ENCODE results near the gene HRCT1.

The HRCT1 gene

DNA sequence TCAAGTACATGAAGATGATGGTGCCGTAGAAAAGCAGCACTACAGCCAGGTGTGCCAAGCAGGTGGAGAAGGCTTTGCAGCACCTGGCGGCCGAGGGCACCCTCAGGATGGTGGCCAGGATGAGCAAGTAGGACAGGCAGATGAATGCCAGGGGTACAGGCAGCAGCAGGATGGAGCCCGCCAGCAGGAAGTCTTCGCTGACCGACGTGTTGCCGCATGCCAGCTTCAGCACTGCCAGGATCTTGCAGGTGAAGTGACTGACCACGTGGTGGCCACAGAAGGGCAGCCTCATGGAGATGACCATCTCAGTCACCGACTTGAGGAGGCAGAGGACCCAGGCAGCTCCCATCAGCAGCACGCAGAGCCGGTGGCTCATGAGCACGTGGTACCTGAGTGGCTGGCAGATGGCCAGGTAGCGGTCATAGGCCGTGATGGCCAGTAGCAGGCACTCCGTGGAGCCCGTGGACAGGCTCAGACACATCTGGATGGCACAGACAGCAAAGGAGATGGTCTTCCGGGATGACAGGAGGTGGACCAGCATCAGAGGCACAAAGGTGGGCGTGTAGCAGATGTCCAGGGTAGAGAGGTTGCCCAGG, 36.3 kb upstream of the HRCT1 start:
- no peak for DNase-seq (ENCODE audit: low spot score)
- Histone ChIP-seq H4K91ac (ENCODE audit: low read depth, low read length, poor library complexity) (peak overlapping the region; percentile 59), H3K79me1 (ENCODE audit: low read depth, low read length) (no peaks in the 10 kb centered on the region), H3K27ac (replicated peaks; ENCODE audit: low read length) (no peak overlapping the region), H2BK15ac (ENCODE audit: low read length) (peak overlapping the region; percentile 39), H3K14ac (ENCODE audit: low read length) (no peak overlapping the region), H3K4me2 (ENCODE audit: insufficient read depth, low read length, poor library complexity, severe bottlenecking) (no peak overlapping the region), H3K27me3 (ENCODE audit: control insufficient read depth in 3 of 3, insufficient read depth in 3 of 3, low read depth in 1 of 3, low read length in 3 of 3) (peaks cover 0 to 2% (median 0%) of the 10 kb centered on the region in 3 experiments), H3K9me3 (replicated peaks in 1 of 2; ENCODE audit: control insufficient read depth in 2 of 2, insufficient read depth in 1 of 2, low read depth in 1 of 2, low read length in 2 of 2) (peaks cover 2 to 4% of the 10 kb centered on the region in 2 donors), H3K36me3 (replicated peaks in 1 of 2; ENCODE audit: control insufficient read depth in 2 of 2, insufficient read depth in 2 of 2, low read length in 2 of 2) (no peaks in the 10 kb centered on the region), H2AK5ac (ENCODE audit: low read depth, low read length) (peak overlapping the region; percentile 43), H3K4me3 (ENCODE audit: low read length in 2 of 2) (peak overlapping the region in 1 of 2 donors; percentile 42), H4K8ac (ENCODE audit: low read depth, low read length) (peak overlapping the region; percentile 86), H2BK5ac (ENCODE audit: low read length) (peak overlapping the region; percentile 31), H3K4me1 (ENCODE audit: control insufficient read depth in 2 of 2, insufficient read depth in 1 of 2, low read depth in 1 of 2, low read length in 2 of 2) (peaks cover 0 to 6% of the 10 kb centered on the region in 2 donors), H3K23ac (ENCODE audit: low read depth, low read length, poor library complexity) (peak overlapping the region; percentile 92), H3K18ac (ENCODE audit: low read length) (peak overlapping the region; percentile 70), H2BK120ac (ENCODE audit: low read depth, low read length) (no peak overlapping the region), H3K4ac (ENCODE audit: low read length) (peak overlapping the region; percentile 87), H2BK12ac (ENCODE audit: low read length) (no peak overlapping the region), H2AFZ (ENCODE audit: low read length) (no peak overlapping the region), H3K9ac (ENCODE audit: low read depth, low read length, poor library complexity) (no peak overlapping the region)
- no CpG with 5 or more reads among the region's 19 CpGs for WGBS, 2 donors (ENCODE audit: extremely low coverage in 2 of 2, insufficient read length in 2 of 2, insufficient replicate concordance in 1 of 2)

DNA sequence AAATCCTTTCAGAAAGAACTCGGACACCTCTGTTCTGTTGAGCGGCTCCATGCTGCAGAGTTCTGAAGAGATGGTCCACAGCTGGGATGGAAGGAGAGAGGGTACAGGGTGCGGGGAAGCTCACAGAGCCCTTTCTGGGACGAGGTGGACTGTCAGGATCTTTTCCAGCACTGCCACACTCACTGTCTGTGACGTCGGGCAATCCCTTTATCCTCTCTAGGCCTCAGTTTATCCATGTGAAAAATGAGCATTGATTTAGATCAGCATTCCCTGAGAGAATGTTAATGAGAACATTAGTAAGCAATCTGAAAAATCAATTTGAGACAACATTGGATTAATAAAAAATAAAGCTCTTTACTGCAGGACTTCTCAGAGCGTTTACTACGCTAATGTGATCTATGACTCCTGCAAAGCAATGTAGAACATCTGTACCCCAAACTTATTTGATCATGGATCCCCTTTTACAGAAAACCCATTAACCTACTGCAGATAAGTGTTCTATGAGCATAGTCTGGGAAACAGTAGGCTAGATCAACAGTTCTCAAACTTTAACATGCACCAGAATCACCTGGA, 35.6 kb upstream of the HRCT1 start, which contains the start of gene OR13J1:
OR13J1 (minus strand) TSS at position 51 of the 573 bp plus-strand sequence; CDS start at position 51, 0 bp downstream.
- Histone ChIP-seq H2AFZ (ENCODE audit: low read length) (no peak within 1 kb of the TSS), H3K9me3 (replicated peaks in 1 of 2; ENCODE audit: control insufficient read depth in 2 of 2, insufficient read depth in 1 of 2, low read depth in 1 of 2, low read length in 2 of 2) (peaks cover 3 to 4% of the 10 kb centered on the region in 2 donors), H2AK5ac (ENCODE audit: low read depth, low read length) (peak within 1 kb of the TSS; percentile 43), H3K9ac (ENCODE audit: low read depth, low read length, poor library complexity) (no peak within 1 kb of the TSS), H3K4me3 (ENCODE audit: low read length in 2 of 2) (peak within 1 kb of the TSS in 1 of 2 donors; percentile 42), H2BK12ac (ENCODE audit: low read length) (no peak within 1 kb of the TSS), H4K8ac (ENCODE audit: low read depth, low read length) (peak within 1 kb of the TSS; percentile 86), H2BK15ac (ENCODE audit: low read length) (peak within 1 kb of the TSS; percentile 39), H3K4me1 (ENCODE audit: control insufficient read depth in 2 of 2, insufficient read depth in 1 of 2, low read depth in 1 of 2, low read length in 2 of 2) (peaks cover 0 to 6% of the 10 kb centered on the region in 2 donors), H3K4me2 (ENCODE audit: insufficient read depth, low read length, poor library complexity, severe bottlenecking) (no peak within 1 kb of the TSS), H2BK5ac (ENCODE audit: low read length) (peak within 1 kb of the TSS; percentile 31), H3K27me3 (ENCODE audit: control insufficient read depth in 3 of 3, insufficient read depth in 3 of 3, low read depth in 1 of 3, low read length in 3 of 3) (peaks cover 0 to 2% (median 0%) of the 10 kb centered on the region in 3 experiments), H2BK120ac (ENCODE audit: low read depth, low read length) (no peak within 1 kb of the TSS), H3K27ac (replicated peaks; ENCODE audit: low read length) (no peak within 1 kb of the TSS), H3K4ac (ENCODE audit: low read length) (peak within 1 kb of the TSS; percentile 87), H3K14ac (ENCODE audit: low read length) (no peak within 1 kb of the TSS), H4K91ac (ENCODE audit: low read depth, low read length, poor library complexity) (peak within 1 kb of the TSS; percentile 59), H3K36me3 (replicated peaks in 1 of 2; ENCODE audit: control insufficient read depth in 2 of 2, insufficient read depth in 2 of 2, low read length in 2 of 2) (no peaks in the 10 kb centered on the region), H3K79me1 (ENCODE audit: low read depth, low read length) (no peaks in the 10 kb centered on the region), H3K18ac (ENCODE audit: low read length) (peak within 1 kb of the TSS; percentile 70), H3K23ac (ENCODE audit: low read depth, low read length, poor library complexity) (peak within 1 kb of the TSS; percentile 92)
- WGBS, 2 donors (ENCODE audit: extremely low coverage in 2 of 2, insufficient read length in 2 of 2, insufficient replicate concordance in 1 of 2) = no CpG with 5 or more reads among the region's 8 CpGs
- no peak for DNase-seq (ENCODE audit: low spot score)

DNA sequence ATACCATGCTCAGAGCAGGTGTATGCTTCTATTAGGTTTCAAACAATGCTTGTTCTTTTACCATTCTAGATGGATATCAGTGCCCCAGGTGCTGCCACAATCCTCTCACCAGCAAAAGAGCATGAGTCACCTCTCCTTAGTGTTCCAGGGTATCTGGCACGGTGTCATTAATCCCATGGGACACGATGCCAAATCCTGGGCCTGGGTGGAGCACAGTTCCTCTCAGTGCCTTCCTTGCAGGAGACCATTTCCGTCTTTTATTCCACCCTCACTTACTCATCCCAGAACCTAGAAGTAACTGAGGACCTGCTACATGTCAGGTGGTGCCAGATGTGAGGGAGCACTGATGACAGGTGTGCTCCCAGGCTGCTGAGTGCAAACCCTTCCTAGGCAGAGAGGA, 34.5 kb upstream of the HRCT1 start:
- no peak overlapping the region for H4K8ac ChIP-seq (ENCODE audit: low read depth, low read length)
- no peak overlapping the region for H2BK120ac ChIP-seq (ENCODE audit: low read depth, low read length)
- no peak overlapping the region for H3K4me3 ChIP-seq (ENCODE audit: low read length in 2 of 2)
- no peak overlapping the region for H2BK15ac ChIP-seq (ENCODE audit: low read length)
- H3K18ac ChIP-seq (ENCODE audit: low read length) = no peak overlapping the region
- no peak overlapping the region for H3K14ac ChIP-seq (ENCODE audit: low read length)
- no peak for DNase-seq (ENCODE audit: low spot score)
- H3K9me3 ChIP-seq (replicated peaks in 1 of 2; ENCODE audit: control insufficient read depth in 2 of 2, insufficient read depth in 1 of 2, low read depth in 1 of 2, low read length in 2 of 2) = peaks cover 4 to 8% of the 10 kb centered on the region in 2 donors
- no CpG with 5 or more reads among the region's 3 CpGs for WGBS, 2 donors (ENCODE audit: extremely low coverage in 2 of 2, insufficient read length in 2 of 2, insufficient replicate concordance in 1 of 2)
- no peak overlapping the region for H2BK12ac ChIP-seq (ENCODE audit: low read length)
- H2AFZ ChIP-seq (ENCODE audit: low read length) = no peak overlapping the region
- H3K4me2 ChIP-seq (ENCODE audit: insufficient read depth, low read length, poor library complexity, severe bottlenecking) = no peak overlapping the region
- H3K27me3 ChIP-seq (ENCODE audit: control insufficient read depth in 3 of 3, insufficient read depth in 3 of 3, low read depth in 1 of 3, low read length in 3 of 3) = peaks cover 0 to 2% (median 0%) of the 10 kb centered on the region in 3 experiments
- no peaks in the 10 kb centered on the region for H3K36me3 ChIP-seq (replicated peaks in 1 of 2; ENCODE audit: control insufficient read depth in 2 of 2, insufficient read depth in 2 of 2, low read length in 2 of 2)
- no peak overlapping the region for H3K4ac ChIP-seq (ENCODE audit: low read length)
- no peak overlapping the region for H4K91ac ChIP-seq (ENCODE audit: low read depth, low read length, poor library complexity)
- no peaks in the 10 kb centered on the region for H3K79me1 ChIP-seq (ENCODE audit: low read depth, low read length)
- H3K9ac ChIP-seq (ENCODE audit: low read depth, low read length, poor library complexity) = no peak overlapping the region
- no peak overlapping the region for H2BK5ac ChIP-seq (ENCODE audit: low read length)
- no peak overlapping the region for H3K23ac ChIP-seq (ENCODE audit: low read depth, low read length, poor library complexity)
- peaks cover 0 to 6% of the 10 kb centered on the region in 2 donors for H3K4me1 ChIP-seq (ENCODE audit: control insufficient read depth in 2 of 2, insufficient read depth in 1 of 2, low read depth in 1 of 2, low read length in 2 of 2)
- no peak overlapping the region for H3K27ac ChIP-seq (replicated peaks; ENCODE audit: low read length)
- H2AK5ac ChIP-seq (ENCODE audit: low read depth, low read length) = no peak overlapping the region

DNA sequence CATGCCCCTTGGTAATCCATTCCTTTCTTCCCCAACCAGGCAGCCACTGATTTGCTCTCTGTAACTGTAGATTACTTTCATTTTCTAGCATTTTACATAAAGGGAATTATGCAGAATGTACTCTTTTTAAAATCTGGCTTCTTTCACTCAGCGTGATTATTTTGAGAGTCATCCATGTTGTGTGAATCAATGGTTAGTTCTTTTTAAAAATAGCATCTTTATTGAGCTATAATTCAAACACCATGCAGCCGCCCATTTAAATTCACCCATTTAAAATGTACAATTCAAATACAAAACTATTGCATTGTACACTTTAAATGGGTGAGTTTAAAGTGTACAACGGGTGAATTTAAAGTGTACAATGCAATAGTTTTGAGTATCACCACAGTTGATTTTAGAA, 33.5 kb upstream of the HRCT1 start:
- Histone ChIP-seq H2BK15ac (ENCODE audit: low read length) (no peak overlapping the region), H3K36me3 (replicated peaks in 1 of 2; ENCODE audit: control insufficient read depth in 2 of 2, insufficient read depth in 2 of 2, low read length in 2 of 2) (no peaks in the 10 kb centered on the region), H3K4me1 (ENCODE audit: control insufficient read depth in 2 of 2, insufficient read depth in 1 of 2, low read depth in 1 of 2, low read length in 2 of 2) (peaks cover 0 to 6% of the 10 kb centered on the region in 2 donors), H4K8ac (ENCODE audit: low read depth, low read length) (no peak overlapping the region), H3K79me1 (ENCODE audit: low read depth, low read length) (no peaks in the 10 kb centered on the region), H3K14ac (ENCODE audit: low read length) (no peak overlapping the region), H3K9ac (ENCODE audit: low read depth, low read length, poor library complexity) (no peak overlapping the region), H3K9me3 (replicated peaks in 1 of 2; ENCODE audit: control insufficient read depth in 2 of 2, insufficient read depth in 1 of 2, low read depth in 1 of 2, low read length in 2 of 2) (peaks cover 4 to 13% of the 10 kb centered on the region in 2 donors), H2AFZ (ENCODE audit: low read length) (no peak overlapping the region), H3K4me3 (ENCODE audit: low read length in 2 of 2) (no peak overlapping the region), H4K91ac (ENCODE audit: low read depth, low read length, poor library complexity) (no peak overlapping the region), H2AK5ac (ENCODE audit: low read depth, low read length) (no peak overlapping the region), H3K27ac (replicated peaks; ENCODE audit: low read length) (no peak overlapping the region), H3K27me3 (ENCODE audit: control insufficient read depth in 3 of 3, insufficient read depth in 3 of 3, low read depth in 1 of 3, low read length in 3 of 3) (peaks cover 0 to 2% (median 0%) of the 10 kb centered on the region in 3 experiments), H3K4me2 (ENCODE audit: insufficient read depth, low read length, poor library complexity, severe bottlenecking) (no peak overlapping the region), H2BK5ac (ENCODE audit: low read length) (no peak overlapping the region), H3K23ac (ENCODE audit: low read depth, low read length, poor library complexity) (no peak overlapping the region), H3K18ac (ENCODE audit: low read length) (no peak overlapping the region), H2BK12ac (ENCODE audit: low read length) (no peak overlapping the region), H2BK120ac (ENCODE audit: low read depth, low read length) (no peak overlapping the region), H3K4ac (ENCODE audit: low read length) (no peak overlapping the region)
- no peak for DNase-seq (ENCODE audit: low spot score)
- no CpG with 5 or more reads among the region's 3 CpGs for WGBS, 2 donors (ENCODE audit: extremely low coverage in 2 of 2, insufficient read length in 2 of 2, insufficient replicate concordance in 1 of 2)
